COR-L47 (cell line): ENCODE data around the gene C11orf87.

ENCODE experiments used
- DNase-seq: peaks from one replicate; lab custom pipeline; 2025; lab: John Stamatoyannopoulos, UW

The C11orf87 gene

GRCh38 chr11:109439684-109440083 lies 17.7 kb downstream of the C11orf87 start:
- no peak for DNase-seq

- no peak for DNase-seq
Measured at GRCh38 chr11:109443052-109443451, 21.1 kb downstream of the C11orf87 start.

- no peak for DNase-seq
Measured at GRCh38 chr11:109454857-109455256, 32.9 kb downstream of the C11orf87 start.
